H9 (cell line): ENCODE measurements around the gene INTS6. TPM values are rescaled to one million over a fixed set of nuclear protein-coding genes. Genes with fewer than 3 reads are reported as not detected.

Experiments
- DNase-seq: peaks from one replicate; pipeline ENCODE4 v3.0.0-alpha.2; 2017
- H2AFZ ChIP-seq: one replicate; pipeline ENCODE4 v1.6.1; 2013; ENCODE audit warnings: mild to moderate bottlenecking, low read length, control low read depth, moderate library complexity
- H2AK5ac ChIP-seq: 2 replicates; pipeline ENCODE4 v1.6.1; 2013; ENCODE audit warnings: low read length, control low read depth, mixed read lengths; ENCODE audit not compliant: insufficient read length
- H2BK120ac ChIP-seq: one replicate; pipeline ENCODE4 v1.6.1; 2013; ENCODE audit warnings: low read depth, mild to moderate bottlenecking, low read length, control low read depth, inconsistent platforms; ENCODE audit not compliant: poor library complexity, severe bottlenecking
- H2BK12ac ChIP-seq: 2 replicates; pipeline ENCODE4 v1.6.1; 2013; ENCODE audit warnings: low read length, control low read depth, mixed read lengths, low read depth; ENCODE audit not compliant: insufficient read length
- H2BK15ac ChIP-seq: 2 replicates; pipeline ENCODE4 v1.6.1; 2013; ENCODE audit warnings: low read depth, low read length, control low read depth
- H2BK20ac ChIP-seq: one replicate; pipeline ENCODE4 v1.6.1; 2013; ENCODE audit warnings: low read depth, mild to moderate bottlenecking, low read length, control low read depth, inconsistent platforms; ENCODE audit not compliant: poor library complexity, severe bottlenecking
- H2BK5ac ChIP-seq: 2 replicates; pipeline ENCODE4 v1.6.1; 2013; ENCODE audit warnings: low read length, control low read depth, mixed read lengths; ENCODE audit not compliant: insufficient read length
- H3K14ac ChIP-seq: 2 replicates; pipeline ENCODE4 v1.6.1; 2013; ENCODE audit warnings: low read length, control low read depth; ENCODE audit not compliant: insufficient read depth
- H3K18ac ChIP-seq: 2 replicates; pipeline ENCODE4 v1.6.1; 2013; ENCODE audit warnings: low read depth, mild to moderate bottlenecking, mixed read lengths, low read length, control low read depth; ENCODE audit not compliant: insufficient read length
- H3K23ac ChIP-seq: 2 replicates; pipeline ENCODE4 v1.6.1; 2013; ENCODE audit warnings: low read length, control low read depth, mixed read lengths, low read depth; ENCODE audit not compliant: insufficient read length
- H3K23me2 ChIP-seq: 2 replicates; pipeline ENCODE4 v1.6.1; 2013; ENCODE audit warnings: low read depth, mild to moderate bottlenecking, mixed read lengths, low read length, control low read depth; ENCODE audit not compliant: insufficient read length, poor library complexity, severe bottlenecking
- H3K27ac ChIP-seq: 2 replicates; pipeline ENCODE4 v1.5.1; 2013; ENCODE audit warnings: low read length, control low read depth, mixed read lengths, low read depth; ENCODE audit not compliant: insufficient read length
- H3K27me3 ChIP-seq: 2 replicates; pipeline ENCODE4 v1.6.1; 2013; ENCODE audit warnings: low read length, control low read depth, inconsistent platforms; ENCODE audit not compliant: insufficient read depth
- H3K4ac ChIP-seq: 2 replicates; pipeline ENCODE4 v1.6.1; 2013; ENCODE audit warnings: low read depth, mild to moderate bottlenecking, control low read depth, inconsistent platforms, low read length, moderate library complexity
- H3K4me1 ChIP-seq: 2 replicates; pipeline ENCODE4 v1.6.1; 2013; ENCODE audit warnings: low read length, control low read depth, inconsistent platforms; ENCODE audit not compliant: insufficient read depth
- H3K4me2 ChIP-seq: 2 replicates; pipeline ENCODE4 v1.6.1; 2013; ENCODE audit warnings: low read length, control low read depth, mixed read lengths; ENCODE audit not compliant: insufficient read length, insufficient read depth
- H3K56ac ChIP-seq: 2 replicates; pipeline ENCODE4 v1.6.1; 2013; ENCODE audit warnings: low read depth, mild to moderate bottlenecking, mixed read lengths, low read length, control low read depth; ENCODE audit not compliant: insufficient read length
- H3K79me1 ChIP-seq: 2 replicates; pipeline ENCODE4 v1.6.1; 2013; ENCODE audit warnings: low read depth, mild to moderate bottlenecking, moderate library complexity, low read length, control low read depth, inconsistent platforms; ENCODE audit not compliant: insufficient read depth, poor library complexity, severe bottlenecking
- H3K79me2 ChIP-seq: 2 replicates; pipeline ENCODE4 v1.6.1; 2013; ENCODE audit warnings: low read length, control low read depth, inconsistent platforms; ENCODE audit not compliant: insufficient read depth
- H3K9ac ChIP-seq: 2 replicates; pipeline ENCODE4 v1.6.1; 2013; ENCODE audit warnings: low read length, control low read depth, mixed read lengths; ENCODE audit not compliant: insufficient read length; ENCODE audit errors: extremely low read depth
- H3K9me3 ChIP-seq: one replicate; pipeline ENCODE4 v1.6.1; 2013; ENCODE audit warnings: low read depth, low read length, inconsistent platforms; ENCODE audit not compliant: control insufficient read depth
- H3T11ph ChIP-seq: one replicate; pipeline ENCODE4 v1.6.1; 2013; ENCODE audit warnings: mild to moderate bottlenecking, low read length, control low read depth, inconsistent platforms
- H4K20me1 ChIP-seq: one replicate; pipeline ENCODE4 v1.6.1; 2013; ENCODE audit not compliant: control insufficient read depth, insufficient read length, insufficient read depth
- H4K5ac ChIP-seq: 2 replicates; pipeline ENCODE4 v1.6.1; 2013; ENCODE audit warnings: low read depth, mild to moderate bottlenecking, mixed read lengths, low read length, control low read depth; ENCODE audit not compliant: insufficient read length
- H4K8ac ChIP-seq: replicated peaks from 2 replicates; pipeline ENCODE4 v1.6.1; 2013; ENCODE audit warnings: low read length, control low read depth, mixed read lengths, low read depth; ENCODE audit not compliant: insufficient read length
- H4K91ac ChIP-seq: 2 replicates; pipeline ENCODE4 v1.6.1; 2013; ENCODE audit warnings: low read depth, mild to moderate bottlenecking, moderate library complexity, mixed read lengths, low read length, control low read depth; ENCODE audit not compliant: insufficient read length
- H3K27ac Mint-ChIP-seq, 3 experiments: 2 replicates in 2 of 3; 3 replicates in 1 of 3; pipeline ENCODE4 v1.8.0; 2020 to 2021; ENCODE audit warnings: mixed read lengths in 3 of 3, mild to moderate bottlenecking in 1 of 3, moderate library complexity in 1 of 3
- H3K27me3 Mint-ChIP-seq: 2 replicates; pipeline ENCODE4 v1.8.0; 2021; ENCODE audit warnings: low read depth, mild to moderate bottlenecking, moderate library complexity, mixed read lengths
- H3K36me3 Mint-ChIP-seq, 3 experiments: 2 replicates in 2 of 3; 3 replicates in 1 of 3; pipeline ENCODE4 v1.8.0; 2020 to 2021; ENCODE audit warnings: low read depth in 3 of 3, mixed read lengths in 3 of 3; ENCODE audit not compliant: insufficient read depth in 1 of 3
- H3K4me1 Mint-ChIP-seq, 2 experiments: 2 replicates each; pipeline ENCODE4 v1.8.0; 2020; ENCODE audit warnings: mixed read lengths in 2 of 2
- H3K4me3 Mint-ChIP-seq, 2 experiments: 2 replicates in 1 of 2; 3 replicates in 1 of 2; pipeline ENCODE4 v1.8.0; 2020 to 2021; ENCODE audit warnings: mild to moderate bottlenecking in 2 of 2, mixed read lengths in 2 of 2, moderate library complexity in 1 of 2
- H3K9me3 Mint-ChIP-seq, 2 experiments: 2 replicates in 1 of 2; 3 replicates in 1 of 2; pipeline ENCODE4 v1.8.0; 2020; ENCODE audit warnings: mild to moderate bottlenecking in 2 of 2, mixed read lengths in 2 of 2, moderate library complexity in 1 of 2
- CTCF ChIP-seq: fragments of 200-600 bp; sonication (generic); conservative IDR thresholded peaks from 3 replicates; pipeline ENCODE4 v1.8.0; 2021; ENCODE audit warnings: antibody characterized with exemption, mild to moderate bottlenecking
- WGBS: extraction: QIAGEN DNeasy Blood & Tissue Kit; methylation state at CpG from one replicate; pipeline ENCODE4 v1.1.7; 2013; ENCODE audit warnings: missing lambda C conversion rate, low lambda C conversion rate, mixed read lengths; ENCODE audit not compliant: insufficient read length; ENCODE audit errors: extremely low coverage; 5-methylcytosine and 5-hydroxymethylcytosine counted together
- total RNA-seq: library from RNA; stranded (reverse); gene quantifications from 2 replicates; pipeline ENCODE4 v1.2.1, GENCODE V29; 2021

Gene INTS6
- total RNA-seq, 1 experiment from 2014 or later: 61.2 TPM

DNA sequence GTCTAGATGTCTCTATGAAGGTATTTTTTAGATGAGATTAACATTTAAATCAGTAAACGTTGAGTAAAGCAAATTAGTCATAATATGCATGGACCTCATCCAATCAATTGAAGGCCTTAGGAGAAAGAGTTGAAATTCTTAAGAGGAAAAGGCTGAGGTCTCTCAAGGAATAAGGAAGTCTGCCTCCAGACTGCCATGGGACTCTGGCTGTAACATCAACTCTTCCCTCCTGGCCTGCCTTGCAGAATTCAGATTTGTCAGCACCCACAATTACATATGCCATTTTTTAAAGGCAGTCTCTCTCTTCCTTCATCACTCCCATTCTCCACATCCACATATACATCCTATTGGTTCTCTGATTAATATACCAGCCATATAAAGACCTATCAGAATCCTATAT, 28.8 kb upstream of the INTS6 start:
- no peak for DNase-seq
- WGBS: no CpG with 5 or more reads among the region's 1 CpG
- Histone ChIP-seq H2AFZ (no peak overlapping the region), H4K5ac (no peak overlapping the region), H3K4me2 (no peak overlapping the region), H2BK20ac (no peak overlapping the region), H3K9me3 (no peaks in the 10 kb centered on the region), H3K27ac (no peak overlapping the region), H3K9ac (no peak overlapping the region), H3K14ac (no peak overlapping the region), H3K79me2 (no peaks in the 10 kb centered on the region), H2BK12ac (no peak overlapping the region), H2AK5ac (no peak overlapping the region), H4K20me1 (no peaks in the 10 kb centered on the region), H3K4ac (no peak overlapping the region), H3K27me3 (no peaks in the 10 kb centered on the region), H3K23me2 (no peaks in the 10 kb centered on the region), H2BK120ac (no peak overlapping the region), H3K23ac (no peak overlapping the region), H2BK5ac (no peak overlapping the region), H4K91ac (no peak overlapping the region), H3K4me1 (no peaks in the 10 kb centered on the region), H3K56ac (no peak overlapping the region), H3K18ac (no peak overlapping the region), H2BK15ac (no peak overlapping the region), H4K8ac (no peak overlapping the region), H3T11ph (no peak overlapping the region), H3K79me1 (no peaks in the 10 kb centered on the region)
- Mint-ChIP-seq H3K4me3 (no peak overlapping the region), H3K9me3 (peaks cover 8 to 15% of the 10 kb centered on the region in 2 experiments; a peak in 4 of 5 replicates), H3K27ac (no peak overlapping the region), H3K4me1 (no peaks in the 10 kb centered on the region), H3K36me3 (no peaks in the 10 kb centered on the region), H3K27me3 (no peaks in the 10 kb centered on the region)
- no peak for TF ChIP-seq CTCF
